Measurements from ENCODE around the gene ATXN1. TPM values are rescaled to one million over a fixed set of nuclear protein-coding genes. Genes with fewer than 3 reads are reported as not detected.

Gene ATXN1
- total and polyA plus RNA-seq, 7 donors: 1.3 to 50.9 (median 21.6) TPM

DNA sequence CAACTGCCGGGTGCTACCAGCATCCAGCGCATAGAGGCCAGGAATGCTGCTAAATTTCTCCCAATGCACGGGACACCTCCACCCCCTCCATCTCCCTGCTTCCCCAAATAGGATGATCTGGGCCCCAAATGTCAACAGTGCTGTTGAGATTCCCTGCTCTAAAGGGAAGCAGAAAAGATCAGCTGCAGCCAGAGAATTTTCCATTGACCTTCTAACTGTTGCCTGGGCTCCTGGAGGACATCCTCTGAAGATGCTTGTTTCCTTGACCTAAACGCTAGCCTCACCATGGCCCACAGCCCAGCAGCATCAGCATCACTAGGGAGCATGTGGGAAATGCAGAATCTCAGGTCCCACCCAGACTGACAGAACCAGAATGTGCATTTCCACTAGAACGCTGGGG is 361.6 kb downstream of the ATXN1 start:
- Histone ChIP-seq H3K27me3 (ENCODE audit: insufficient read depth in 3 of 3, low read length in 2 of 3) (no peaks in the 10 kb centered on the region), H3K27ac (no peak overlapping the region), H3K36me3 (ENCODE audit: insufficient read depth in 1 of 2, low read depth in 1 of 2) (no peaks in the 10 kb centered on the region), H3K9me3 (no peaks in the 10 kb centered on the region), H3K4me1 (peaks cover 4% of the 10 kb centered on the region), H3K4me3 (no peak overlapping the region)
- ATAC-seq: no peak
- 88 to 92% (median 90%) methylated on average over 5 of the region's 5 CpGs for WGBS, 3 donors
- DNase-seq: no peak
- TF ChIP-seq, protein P1, sequence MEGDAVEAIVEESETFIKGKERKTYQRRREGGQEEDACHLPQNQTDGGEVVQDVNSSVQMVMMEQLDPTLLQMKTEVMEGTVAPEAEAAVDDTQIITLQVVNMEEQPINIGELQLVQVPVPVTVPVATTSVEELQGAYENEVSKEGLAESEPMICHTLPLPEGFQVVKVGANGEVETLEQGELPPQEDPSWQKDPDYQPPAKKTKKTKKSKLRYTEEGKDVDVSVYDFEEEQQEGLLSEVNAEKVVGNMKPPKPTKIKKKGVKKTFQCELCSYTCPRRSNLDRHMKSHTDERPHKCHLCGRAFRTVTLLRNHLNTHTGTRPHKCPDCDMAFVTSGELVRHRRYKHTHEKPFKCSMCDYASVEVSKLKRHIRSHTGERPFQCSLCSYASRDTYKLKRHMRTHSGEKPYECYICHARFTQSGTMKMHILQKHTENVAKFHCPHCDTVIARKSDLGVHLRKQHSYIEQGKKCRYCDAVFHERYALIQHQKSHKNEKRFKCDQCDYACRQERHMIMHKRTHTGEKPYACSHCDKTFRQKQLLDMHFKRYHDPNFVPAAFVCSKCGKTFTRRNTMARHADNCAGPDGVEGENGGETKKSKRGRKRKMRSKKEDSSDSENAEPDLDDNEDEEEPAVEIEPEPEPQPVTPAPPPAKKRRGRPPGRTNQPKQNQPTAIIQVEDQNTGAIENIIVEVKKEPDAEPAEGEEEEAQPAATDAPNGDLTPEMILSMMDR (IDR thresholded peaks at IDR 0.05): no peak
- intact Hi-C loops (cut with DNase I): no loop called here

DNA sequence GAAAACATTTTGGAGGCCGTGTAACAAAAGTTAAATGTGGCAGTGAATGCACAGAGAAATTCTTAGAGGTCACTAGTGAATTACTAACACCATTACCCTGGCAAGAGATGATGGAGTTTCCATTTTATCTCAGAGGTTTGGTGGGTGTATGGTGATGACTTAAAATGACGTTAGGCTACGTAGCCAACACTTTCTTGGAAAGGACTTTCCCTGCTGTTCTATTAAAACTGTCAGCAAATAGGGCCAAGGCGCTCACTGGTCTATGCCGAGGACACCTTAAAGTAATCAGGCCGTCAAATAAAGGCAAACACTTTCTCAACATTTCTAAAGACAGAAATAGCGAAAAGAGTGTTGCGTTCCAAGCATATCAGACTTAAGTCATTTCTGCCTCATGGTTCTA is 362.1 kb downstream of the ATXN1 start:
- H3K9me3 ChIP-seq: no peaks in the 10 kb centered on the region
- H3K36me3 ChIP-seq (ENCODE audit: insufficient read depth in 1 of 2, low read depth in 1 of 2): no peaks in the 10 kb centered on the region
- DNase-seq (no peak), ATAC-seq (no peak)
- TF ChIP-seq, protein P1 (IDR thresholded peaks at IDR 0.05): no peak
- H3K4me3 ChIP-seq: no peak overlapping the region
- H3K27ac ChIP-seq: no peak overlapping the region
- no peaks in the 10 kb centered on the region for H3K27me3 ChIP-seq (ENCODE audit: insufficient read depth in 3 of 3, low read length in 2 of 3)
- 69 to 82% (median 80%) methylated on average over 8 of the region's 8 CpGs for WGBS, 3 donors
- intact Hi-C loops (cut with DNase I): no loop called here
- peaks cover 4% of the 10 kb centered on the region for H3K4me1 ChIP-seq

DNA sequence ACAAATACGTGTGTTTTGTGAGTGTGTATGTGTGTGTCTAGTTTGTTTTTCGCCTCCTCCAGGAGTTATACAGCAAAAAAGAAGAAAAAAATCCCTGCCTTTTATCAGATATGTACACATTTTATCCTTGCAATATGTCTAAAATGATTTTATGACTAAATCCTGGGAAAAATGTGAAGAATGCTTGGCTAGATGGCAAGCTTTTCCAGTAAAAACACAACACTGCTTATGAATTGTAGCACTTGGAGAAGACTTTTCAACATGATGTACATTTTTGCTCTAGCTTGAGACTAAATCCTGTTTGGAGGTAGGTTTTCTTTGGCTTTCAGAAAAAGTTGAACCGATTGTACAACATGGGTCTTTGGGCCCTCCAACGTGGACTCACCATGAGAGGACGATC is 362.7 kb downstream of the ATXN1 start:
- H3K27ac ChIP-seq: no peak overlapping the region
- ATAC-seq: no peak
- intact Hi-C loops (cut with DNase I): no loop called here
- no peaks in the 10 kb centered on the region for H3K9me3 ChIP-seq
- no peak for DNase-seq
- H3K4me1 ChIP-seq: peaks cover 4% of the 10 kb centered on the region
- 84 to 87% (median 85%) methylated on average over 5 of the region's 5 CpGs for WGBS, 3 donors
- no peak overlapping the region for H3K4me3 ChIP-seq
- H3K27me3 ChIP-seq (ENCODE audit: insufficient read depth in 3 of 3, low read length in 2 of 3): no peaks in the 10 kb centered on the region
- no peaks in the 10 kb centered on the region for H3K36me3 ChIP-seq (ENCODE audit: insufficient read depth in 1 of 2, low read depth in 1 of 2)
- TF ChIP-seq, protein P1 (IDR thresholded peaks at IDR 0.05): no peak

DNA sequence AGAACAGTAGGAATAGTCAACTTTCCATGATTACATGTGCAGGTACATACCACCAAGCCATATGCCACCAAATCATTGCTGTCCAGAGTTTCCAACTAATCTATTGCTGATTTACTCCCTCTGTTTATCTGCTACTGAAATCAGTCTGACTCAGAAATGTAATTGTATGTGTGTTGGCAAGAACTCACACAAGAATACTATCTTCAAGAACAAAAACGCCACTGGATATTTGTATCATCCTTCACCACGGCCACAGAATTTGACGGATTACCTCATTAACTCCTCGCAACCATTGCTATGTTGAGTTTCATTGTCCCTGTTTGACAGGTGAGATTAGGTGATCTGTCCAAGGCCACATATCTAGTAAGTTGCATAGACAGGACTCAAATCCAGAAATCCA is 363.6 kb downstream of the ATXN1 start:
- intact Hi-C loops (cut with DNase I): no loop called here
- Histone ChIP-seq H3K9me3 (no peaks in the 10 kb centered on the region), H3K4me3 (no peak overlapping the region), H3K4me1 (peaks cover under 1% of the 10 kb centered on the region), H3K36me3 (ENCODE audit: insufficient read depth in 1 of 2, low read depth in 1 of 2) (no peaks in the 10 kb centered on the region), H3K27ac (no peak overlapping the region), H3K27me3 (ENCODE audit: insufficient read depth in 3 of 3, low read length in 2 of 3) (no peaks in the 10 kb centered on the region)
- no peak for DNase-seq
- no peak for ATAC-seq
- TF ChIP-seq, protein P1 (IDR thresholded peaks at IDR 0.05): no peak
- 75 to 79% (median 76%) methylated on average over 4 of the region's 4 CpGs for WGBS, 3 donors

Measured in psoas muscle (tissue), 8 donors.